Large intestine (tissue), 12 donors: ENCODE results near the gene MRGPRF. TPM values are rescaled to one million over a fixed set of nuclear protein-coding genes. Genes with fewer than 3 reads are reported as not detected.

Experiments used
- DNase-seq, 2 donors: peaks; one replicate each; pipeline versions ENCODE4 v3.0.0 to v3.0.0-alpha.2; 2013
- H3K27ac ChIP-seq: one replicate; pipeline ENCODE4 v1.5.1; 2013; ENCODE audit warnings: low read length
- H3K27me3 ChIP-seq: 2 replicates; pipeline ENCODE4 v1.6.1; 2013; ENCODE audit warnings: low read length; ENCODE audit not compliant: control insufficient read depth, insufficient read depth
- H3K36me3 ChIP-seq: 2 replicates; pipeline ENCODE4 v1.6.1; 2013; ENCODE audit warnings: low read length; ENCODE audit not compliant: control insufficient read depth, insufficient read depth
- H3K4me1 ChIP-seq: one replicate; pipeline ENCODE4 v1.6.1; 2013; ENCODE audit warnings: low read length; ENCODE audit not compliant: control insufficient read depth, insufficient read depth
- H3K4me3 ChIP-seq: one replicate; pipeline ENCODE4 v1.5.1; 2013; ENCODE audit warnings: low read length
- H3K9me3 ChIP-seq: one replicate; pipeline ENCODE4 v1.6.1; 2013; ENCODE audit warnings: mild to moderate bottlenecking, low read depth, low read length, moderate library complexity; ENCODE audit not compliant: control insufficient read depth
- WGBS: methylation state at CpG from one replicate; pipeline ENCODE4 v1.1.5; 2013; ENCODE audit warnings: low lambda C conversion rate; ENCODE audit not compliant: insufficient coverage; 5-methylcytosine and 5-hydroxymethylcytosine counted together
- long read RNA-seq, 11 donors: transcript quantifications; one replicate each; lab custom pipeline, GENCODE V29; 2026
- polyA plus RNA-seq: library from polyadenylated mRNA; unstranded; fragments of 120-200 nt; gene quantifications from one replicate; pipeline ENCODE4 v1.2.1, GENCODE V29; 2013

Gene MRGPRF
- polyA plus RNA-seq: 17.6 TPM
- long read RNA-seq, donor 1, partial matches to known transcripts: 0 of 1 reads
- long read RNA-seq, donor 1, other reads (novel, unspliced or antisense): 0 of 1 reads
- long read RNA-seq, donor 2, transcript MRGPRF-201 (3 exons, 2,295 nt): major isoform, 7 of 7 reads
- long read RNA-seq, donor 2, partial matches to known transcripts: 0 of 7 reads
- long read RNA-seq, donor 2, other reads (novel, unspliced or antisense): 0 of 7 reads
- long read RNA-seq, donor 3: 0 reads
- long read RNA-seq, donor 4: 0 reads
- long read RNA-seq, donor 5, transcript MRGPRF-201 (3 exons, 2,295 nt): major isoform, 7 of 7 reads
- long read RNA-seq, donor 5, partial matches to known transcripts: 0 of 7 reads
- long read RNA-seq, donor 5, other reads (novel, unspliced or antisense): 0 of 7 reads
- long read RNA-seq, donor 6, transcript MRGPRF-201 (3 exons, 2,295 nt): major isoform, 8 of 8 reads
- long read RNA-seq, donor 6, partial matches to known transcripts: 0 of 8 reads
- long read RNA-seq, donor 6, other reads (novel, unspliced or antisense): 0 of 8 reads
- long read RNA-seq, donor 7, transcript MRGPRF-201 (3 exons, 2,295 nt): major isoform, 9 of 9 reads
- long read RNA-seq, donor 7, partial matches to known transcripts: 0 of 9 reads
- long read RNA-seq, donor 7, other reads (novel, unspliced or antisense): 0 of 9 reads
- long read RNA-seq, donor 8, transcript MRGPRF-201 (3 exons, 2,295 nt): major isoform, 5 of 5 reads
- long read RNA-seq, donor 8, partial matches to known transcripts: 0 of 5 reads
- long read RNA-seq, donor 8, other reads (novel, unspliced or antisense): 0 of 5 reads
- long read RNA-seq, donor 9, partial matches to known transcripts: 0 of 4 reads
- long read RNA-seq, donor 9, other reads (novel, unspliced or antisense): 0 of 4 reads
- long read RNA-seq, donor 10, transcript MRGPRF-201 (3 exons, 2,295 nt): major isoform, 11 of 11 reads
- long read RNA-seq, donor 10, partial matches to known transcripts: 0 of 11 reads
- long read RNA-seq, donor 10, other reads (novel, unspliced or antisense): 0 of 11 reads
- long read RNA-seq, donor 11, partial matches to known transcripts: 0 of 4 reads
- long read RNA-seq, donor 11, other reads (novel, unspliced or antisense): 0 of 4 reads

GRCh38 chr11:69013009-69013951 lies at the start of gene MRGPRF:
TSS of gene MRGPRF (minus strand) at chr11:69013246. CDS start at chr11:69009901, 3,345 bp downstream.
- Histone ChIP-seq H3K27me3 (peaks cover 30% of the 10 kb centered on the region), H3K4me3 (peak within 1 kb of the TSS; percentile 45), H3K36me3 (no peaks in the 10 kb centered on the region), H3K27ac (peak within 1 kb of the TSS; percentile 73), H3K9me3 (peaks cover 7% of the 10 kb centered on the region), H3K4me1 (peaks cover 47% of the 10 kb centered on the region)
- DNase-seq: peak; percentile 54 to 56
- WGBS: no CpG with 5 or more reads among the region's 43 CpGs

GRCh38 chr11:69062169-69062855 lies 49.3 kb upstream of the MRGPRF start:
- H3K36me3 ChIP-seq: peaks cover 85% of the 10 kb centered on the region
- H3K27ac ChIP-seq: no peak overlapping the region
- DNase-seq: no peak
- WGBS: no CpG with 5 or more reads among the region's 15 CpGs
- no peaks in the 10 kb centered on the region for H3K9me3 ChIP-seq
- H3K4me3 ChIP-seq: no peak overlapping the region
- no peaks in the 10 kb centered on the region for H3K27me3 ChIP-seq
- no peaks in the 10 kb centered on the region for H3K4me1 ChIP-seq

GRCh38 chr11:69061713-69062053 lies 48.6 kb upstream of the MRGPRF start:
- Histone ChIP-seq H3K9me3 (no peaks in the 10 kb centered on the region), H3K27me3 (no peaks in the 10 kb centered on the region), H3K4me3 (no peak overlapping the region), H3K27ac (no peak overlapping the region), H3K4me1 (no peaks in the 10 kb centered on the region), H3K36me3 (peaks cover 83% of the 10 kb centered on the region)
- no peak for DNase-seq
- WGBS: no CpG with 5 or more reads among the region's 4 CpGs

- H3K36me3 ChIP-seq: peaks cover 80% of the 10 kb centered on the region
- no peaks in the 10 kb centered on the region for H3K27me3 ChIP-seq
- H3K4me3 ChIP-seq: no peak overlapping the region
- DNase-seq: no peak
- peaks cover 5% of the 10 kb centered on the region for H3K4me1 ChIP-seq
- no peak overlapping the region for H3K27ac ChIP-seq
- no peaks in the 10 kb centered on the region for H3K9me3 ChIP-seq
- no CpG with 5 or more reads among the region's 25 CpGs for WGBS
Observed at GRCh38 chr11:69060806-69061712, 48.0 kb upstream of the MRGPRF start.

- 83% methylated on average over 2 of the region's 12 CpGs for WGBS
- H3K27ac ChIP-seq: no peak overlapping the region
- H3K4me3 ChIP-seq: no peak overlapping the region
- H3K4me1 ChIP-seq: peaks cover 14% of the 10 kb centered on the region
- no peak for DNase-seq
- peaks cover 78% of the 10 kb centered on the region for H3K36me3 ChIP-seq
- H3K9me3 ChIP-seq: no peaks in the 10 kb centered on the region
- H3K27me3 ChIP-seq: no peaks in the 10 kb centered on the region
Observed at GRCh38 chr11:69059985-69060384, 46.9 kb upstream of the MRGPRF start.

GRCh38 chr11:69059429-69059828 lies 46.4 kb upstream of the MRGPRF start:
- Histone ChIP-seq H3K4me3 (no peak overlapping the region), H3K4me1 (peaks cover 20% of the 10 kb centered on the region), H3K27me3 (no peaks in the 10 kb centered on the region), H3K27ac (no peak overlapping the region), H3K36me3 (peaks cover 77% of the 10 kb centered on the region), H3K9me3 (no peaks in the 10 kb centered on the region)
- WGBS: no CpG with 5 or more reads among the region's 7 CpGs
- DNase-seq: no peak

GRCh38 chr11:69058511-69059270 lies 45.6 kb upstream of the MRGPRF start:
- Histone ChIP-seq H3K4me1 (peaks cover 24% of the 10 kb centered on the region), H3K36me3 (peaks cover 79% of the 10 kb centered on the region), H3K27me3 (no peaks in the 10 kb centered on the region), H3K27ac (no peak overlapping the region), H3K4me3 (no peak overlapping the region), H3K9me3 (no peaks in the 10 kb centered on the region)
- no peak for DNase-seq
- WGBS: 83% methylated on average over 1 of the region's 23 CpGs

GRCh38 chr11:69057801-69058200 lies 44.8 kb upstream of the MRGPRF start:
- H3K36me3 ChIP-seq: peaks cover 72% of the 10 kb centered on the region

More at GRCh38 chr11:69057801-69058200, 44.8 kb upstream of the MRGPRF start:
- no peaks in the 10 kb centered on the region for H3K27me3 ChIP-seq
- H3K4me1 ChIP-seq: peaks cover 26% of the 10 kb centered on the region
- WGBS: no CpG with 5 or more reads among the region's 14 CpGs
- no peak overlapping the region for H3K27ac ChIP-seq
- DNase-seq: no peak
- no peaks in the 10 kb centered on the region for H3K9me3 ChIP-seq
- no peak overlapping the region for H3K4me3 ChIP-seq
